GM18505 (cell line): ENCODE measurements around the gene TCF20.

ENCODE experiments used
- ATAC-seq: cut with Tn5 transposase; IDR thresholded peaks from one replicate; pipeline ENCODE4 v1.9.1; 2021; ENCODE audit not compliant: unreplicated experiment
- POLR2A ChIP-seq: IDR thresholded peaks from 4 replicates; pipeline ENCODE4 v1.6.1; 2011; ENCODE audit warnings: borderline replicate concordance; ENCODE audit not compliant: insufficient read depth, insufficient read length; ENCODE audit errors: extremely low read depth

The TCF20 gene

GRCh38 chr22:42270510-42271190 is at the start of gene TCF20:
Gene TCF20 (minus strand): TSS chr22:42270653. CDS start chr22:42215305, 55,348 bp downstream.
- peak; percentile 73 for TF ChIP-seq POLR2A
- peak; percentile 50 for ATAC-seq

GRCh38 chr22:42319386-42319785 is 48.9 kb upstream of the TCF20 start:
- no peak for TF ChIP-seq POLR2A

GRCh38 chr22:42318967-42319366 is 48.5 kb upstream of the TCF20 start:
- no peak for ATAC-seq
- TF ChIP-seq POLR2A = no peak

More at GRCh38 chr22:42319386-42319785, 48.9 kb upstream of the TCF20 start:
- no peak for ATAC-seq

- no peak for TF ChIP-seq POLR2A
- no peak for ATAC-seq
Observed at GRCh38 chr22:42317691-42318547, 47.5 kb upstream of the TCF20 start.

- no peak for ATAC-seq
- no peak for TF ChIP-seq POLR2A
Observed at GRCh38 chr22:42317008-42317407, 46.6 kb upstream of the TCF20 start.

GRCh38 chr22:42315392-42315756 is 44.9 kb upstream of the TCF20 start:
- no peak for ATAC-seq
- no peak for TF ChIP-seq POLR2A

- ATAC-seq = no peak
- TF ChIP-seq POLR2A = no peak
Observed at GRCh38 chr22:42314709-42315391, 44.4 kb upstream of the TCF20 start.

GRCh38 chr22:42313804-42314581 is 43.5 kb upstream of the TCF20 start:
- no peak for TF ChIP-seq POLR2A
- no peak for ATAC-seq

- ATAC-seq = no peak
Observed at GRCh38 chr22:42313204-42313603, 42.8 kb upstream of the TCF20 start.

GRCh38 chr22:42310291-42311015 is 40.0 kb upstream of the TCF20 start:
- no peak for TF ChIP-seq POLR2A
- no peak for ATAC-seq

More at GRCh38 chr22:42313204-42313603, 42.8 kb upstream of the TCF20 start:
- no peak for TF ChIP-seq POLR2A

GRCh38 chr22:42309865-42310264 is 39.4 kb upstream of the TCF20 start:
- TF ChIP-seq POLR2A = no peak
- ATAC-seq = no peak

GRCh38 chr22:42308892-42309468 is 38.5 kb upstream of the TCF20 start:
- ATAC-seq = no peak
- no peak for TF ChIP-seq POLR2A
